Measurements from ENCODE around the gene METTL2B.

Gene METTL2B

DNA sequence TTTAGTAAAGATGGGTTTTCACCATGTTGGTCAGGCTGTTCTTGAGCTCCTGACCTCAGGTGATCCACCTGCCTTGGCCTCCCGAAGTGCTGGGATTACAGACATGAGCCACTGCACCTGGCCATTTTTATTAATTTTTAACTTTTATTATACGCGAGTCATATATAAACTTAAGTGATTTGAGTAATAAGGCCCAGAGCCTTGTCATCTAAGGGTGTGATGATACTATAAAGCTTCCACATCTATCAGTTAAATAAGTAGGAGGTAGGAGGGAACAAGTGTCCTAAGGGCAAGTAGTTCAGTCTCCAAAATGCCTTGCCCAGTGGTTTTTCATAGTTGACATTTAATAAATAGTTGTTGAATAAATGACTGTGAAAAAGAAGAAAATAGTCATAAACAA is 34.2 kb upstream of the METTL2B start:
- no peaks in the 10 kb centered on the region for H3K27me3 ChIP-seq
- TF ChIP-seq Cebpa-rat (IDR thresholded peaks at IDR 0.05): no peak

DNA sequence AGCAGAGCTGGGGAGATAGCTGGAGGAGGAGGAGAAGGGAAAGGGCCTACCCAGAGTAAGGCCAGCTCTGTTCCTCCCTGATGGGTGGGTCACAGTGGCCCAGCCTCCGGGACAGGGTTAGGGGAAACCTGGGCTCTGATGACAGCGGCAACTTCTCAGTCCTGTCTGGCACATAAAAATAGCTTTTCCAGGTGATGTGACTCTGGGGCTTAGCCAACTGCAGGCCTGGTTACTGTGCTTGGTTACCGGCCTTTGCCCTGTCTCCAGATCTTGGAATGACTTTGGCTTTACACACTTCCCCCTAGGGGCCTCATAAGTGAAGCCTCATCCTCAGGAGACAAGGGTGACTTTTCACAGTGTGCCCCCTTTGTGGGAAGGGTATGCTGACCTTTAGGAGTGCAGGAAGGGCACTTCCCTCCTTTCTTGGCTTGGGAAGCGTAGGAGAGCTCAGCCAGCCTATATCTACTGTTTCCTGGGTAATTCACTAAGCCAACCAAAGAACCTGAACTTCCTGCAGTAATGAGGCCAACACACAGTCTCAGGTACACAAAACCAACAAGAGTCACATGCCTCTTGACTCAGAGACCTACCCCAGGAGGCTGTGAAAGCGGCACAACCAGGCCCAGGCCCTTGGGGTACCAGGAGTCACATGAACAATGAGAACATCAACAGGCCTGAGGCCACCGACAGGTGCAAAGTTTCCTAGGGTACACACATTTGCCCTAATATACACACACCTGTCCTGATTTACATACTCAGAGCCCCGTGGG is 32.5 kb upstream of the METTL2B start:
- H3K36me3 ChIP-seq: no peaks in the 10 kb centered on the region
- no peak overlapping the region for H3K4me3 ChIP-seq
- no peaks in the 10 kb centered on the region for H3K27me3 ChIP-seq
- no peak for TF ChIP-seq Cebpa-rat (IDR thresholded peaks at IDR 0.05)
- peak overlapping the region in 2 of 11 experiments; percentile 8 to 35; a peak in 2 of 22 replicates for H3K4me2 ChIP-seq
- no peaks in the 10 kb centered on the region for H3K9me3 ChIP-seq (replicated peaks in 1 of 11)
- 0 out of 22 replicates have a peak overlapping the region, but pooled peaks of 1 of the 11 experiments have one; percentile 27 for H3K9ac ChIP-seq
- no peaks in the 10 kb centered on the region for H4K20me1 ChIP-seq
- peaks cover 0 to 15% (median 0%) of the 10 kb centered on the region in 10 experiments; a peak in 4 of 20 replicates for H3K4me1 ChIP-seq
- no peak overlapping the region for H3K27ac ChIP-seq

More for the DNA sequence above, 34.2 kb upstream of the METTL2B start:
- no peaks in the 10 kb centered on the region for H3K36me3 ChIP-seq
- no peak overlapping the region for H3K4me2 ChIP-seq
- no peak overlapping the region for H3K27ac ChIP-seq
- H4K20me1 ChIP-seq: no peaks in the 10 kb centered on the region
- H3K4me1 ChIP-seq: peaks cover 0 to 29% (median 3%) of the 10 kb centered on the region in 10 experiments; a peak in 6 of 20 replicates
- H3K4me3 ChIP-seq: no peak overlapping the region
- no peaks in the 10 kb centered on the region for H3K9me3 ChIP-seq (replicated peaks in 1 of 11)
- no peak overlapping the region for H3K9ac ChIP-seq

DNA sequence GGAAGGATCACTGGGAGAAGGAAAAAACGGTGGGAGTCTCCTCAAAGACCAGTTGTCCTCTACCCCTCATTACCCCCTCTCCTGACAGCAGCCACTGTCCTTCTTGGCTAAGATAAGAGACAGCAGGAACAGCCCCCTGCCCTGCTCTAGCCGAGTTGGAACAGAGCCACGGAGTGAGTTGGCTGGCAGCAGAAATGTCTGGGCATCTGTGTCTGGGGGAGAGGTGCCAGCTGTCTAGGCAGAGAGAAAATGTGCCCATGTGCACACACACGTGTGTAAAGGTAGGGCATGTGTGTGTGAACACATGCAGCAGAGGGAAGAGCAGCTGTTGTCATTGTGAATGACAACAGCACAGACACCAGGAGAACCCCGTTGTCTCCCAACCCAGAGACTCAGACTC is 30.2 kb upstream of the METTL2B start:
- Histone ChIP-seq H3K4me1 (peaks cover 12 to 31% (median 15%) of the 10 kb centered on the region in 10 experiments), H3K27ac (no peak overlapping the region), H3K4me2 (no peak overlapping the region), H4K20me1 (no peaks in the 10 kb centered on the region), H3K9ac (no peak overlapping the region), H3K4me3 (no peak overlapping the region), H3K27me3 (no peaks in the 10 kb centered on the region), H3K9me3 (replicated peaks in 1 of 11) (no peaks in the 10 kb centered on the region), H3K36me3 (no peaks in the 10 kb centered on the region)
- no peak for TF ChIP-seq Cebpa-rat (IDR thresholded peaks at IDR 0.05)

DNA sequence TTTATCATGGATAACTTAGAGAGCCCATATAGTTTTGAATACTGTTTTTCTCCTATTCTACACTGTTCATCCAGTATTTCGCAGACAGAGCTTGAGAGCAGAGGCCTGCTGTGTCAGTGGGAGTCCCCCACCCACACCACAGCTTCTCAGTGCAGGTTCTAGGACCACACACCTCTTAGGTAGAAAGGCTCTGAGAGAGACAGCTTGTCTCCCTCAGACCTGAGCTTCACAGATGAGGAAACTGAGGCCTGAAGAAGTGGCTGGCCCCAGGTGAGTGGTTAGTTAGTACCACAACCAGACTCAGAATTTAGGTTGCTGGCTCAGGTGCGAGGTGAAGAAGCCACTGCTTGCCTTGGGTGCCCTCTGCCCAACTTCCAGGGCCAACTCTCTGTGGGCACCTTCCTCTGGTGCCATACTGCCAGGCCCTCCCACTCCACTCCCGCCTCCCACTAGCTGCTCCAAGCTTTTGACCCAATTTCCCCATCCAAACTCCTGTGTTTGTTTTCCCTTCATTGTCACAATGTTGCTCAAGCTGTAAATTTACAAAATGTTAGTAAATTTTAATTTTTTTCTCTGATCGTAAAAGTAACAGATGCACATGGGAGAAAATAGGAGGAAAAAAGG is 28.5 kb upstream of the METTL2B start:
- Histone ChIP-seq H3K4me1 (peaks cover 12 to 42% (median 14%) of the 10 kb centered on the region in 10 experiments), H3K4me2 (no peak overlapping the region), H3K27ac (no peak overlapping the region), H3K4me3 (no peak overlapping the region), H3K9me3 (replicated peaks in 1 of 11) (no peaks in the 10 kb centered on the region), H3K27me3 (no peaks in the 10 kb centered on the region), H3K36me3 (no peaks in the 10 kb centered on the region), H4K20me1 (no peaks in the 10 kb centered on the region), H3K9ac (no peak overlapping the region)
- no peak for TF ChIP-seq Cebpa-rat (IDR thresholded peaks at IDR 0.05)

DNA sequence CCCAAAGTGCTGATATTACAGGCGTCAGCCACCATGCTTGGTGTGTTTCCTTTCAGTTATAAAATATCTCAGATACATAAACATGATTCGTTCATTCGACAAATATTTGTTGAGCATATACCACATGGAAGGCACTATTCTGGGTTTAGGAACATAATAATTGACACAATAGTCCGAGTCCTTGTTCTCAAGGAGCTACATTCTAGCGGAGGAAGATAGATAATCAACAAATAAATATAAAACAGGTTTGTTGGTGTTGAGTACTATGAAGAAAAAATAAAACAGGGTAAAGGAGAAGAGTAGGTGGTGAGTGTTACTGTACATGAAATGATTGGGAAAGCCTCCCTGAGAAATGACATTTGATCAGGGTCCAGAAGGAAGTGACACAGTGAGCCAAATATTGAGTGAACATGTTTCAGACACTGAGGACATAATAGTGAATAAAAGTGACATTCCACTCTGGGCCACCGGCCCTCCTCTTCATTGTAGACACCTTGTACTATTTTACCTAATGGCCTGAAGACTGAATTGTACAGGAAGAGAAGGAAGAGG is 27.7 kb upstream of the METTL2B start:
- no peak for TF ChIP-seq Cebpa-rat (IDR thresholded peaks at IDR 0.05)
- no peak overlapping the region for H3K9ac ChIP-seq
- peaks cover 12 to 39% (median 14%) of the 10 kb centered on the region in 10 experiments for H3K4me1 ChIP-seq
- H3K9me3 ChIP-seq (replicated peaks in 1 of 11): no peaks in the 10 kb centered on the region
- no peaks in the 10 kb centered on the region for H3K27me3 ChIP-seq
- H3K36me3 ChIP-seq: no peaks in the 10 kb centered on the region
- H3K4me2 ChIP-seq: no peak overlapping the region; a peak in 1 of 22 replicates
- no peak overlapping the region for H3K27ac ChIP-seq
- H4K20me1 ChIP-seq: no peaks in the 10 kb centered on the region
- no peak overlapping the region for H3K4me3 ChIP-seq

DNA sequence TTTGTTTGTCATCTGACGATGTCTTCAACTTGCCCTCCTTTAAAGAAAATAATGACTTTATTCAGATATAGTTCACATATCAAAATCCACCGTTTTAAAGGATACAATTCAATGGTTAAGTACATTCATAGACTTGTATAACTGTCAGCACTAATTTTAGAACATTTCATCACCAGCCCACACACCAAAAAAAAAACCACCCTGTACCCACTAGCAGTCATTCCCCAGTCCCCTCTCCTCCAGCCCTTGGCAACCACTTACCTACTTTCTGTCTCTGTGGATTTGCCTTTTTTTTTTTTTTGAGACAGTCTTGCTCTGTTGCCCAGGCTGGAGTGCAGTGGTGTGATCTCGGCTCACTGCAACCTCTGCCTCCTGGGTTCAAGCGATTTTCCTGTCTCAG is 26.1 kb upstream of the METTL2B start:
- Histone ChIP-seq H3K4me3 (no peak overlapping the region), H3K36me3 (no peaks in the 10 kb centered on the region), H3K9me3 (replicated peaks in 1 of 11) (no peaks in the 10 kb centered on the region), H4K20me1 (no peaks in the 10 kb centered on the region), H3K4me1 (peaks cover 18 to 53% (median 24%) of the 10 kb centered on the region in 10 experiments), H3K27me3 (no peaks in the 10 kb centered on the region), H3K4me2 (peak overlapping the region; percentile 24 to 62 (median 57)), H3K9ac (0 out of 22 replicates have a peak overlapping the region, but pooled peaks of 1 of the 11 experiments have one; percentile 27), H3K27ac (peak overlapping the region in 9 of 11 experiments; percentile 3 to 49 (median 35); a peak in 12 of 22 replicates)
- no peak for TF ChIP-seq Cebpa-rat (IDR thresholded peaks at IDR 0.05)

DNA sequence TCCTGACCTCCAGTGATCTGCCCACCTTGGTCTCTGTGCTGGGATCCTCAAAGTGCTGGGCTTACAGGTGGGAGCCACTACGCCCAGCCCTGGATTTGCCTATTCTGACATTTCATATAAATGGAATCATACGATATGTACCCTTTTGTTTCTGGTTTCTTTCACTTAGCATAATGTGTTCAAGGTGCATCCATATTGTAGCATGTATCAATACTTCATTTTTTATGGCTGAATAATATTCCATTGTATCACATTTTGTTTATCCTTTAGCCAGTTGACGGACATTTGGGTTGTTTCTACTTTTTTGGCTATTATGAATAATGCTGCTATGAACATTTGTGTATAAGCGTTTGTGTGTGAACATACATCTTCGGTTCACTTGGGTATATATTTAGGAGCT is 25.6 kb upstream of the METTL2B start:
- peak overlapping the region in 5 of 11 experiments; percentile 26 to 49 (median 35); a peak in 5 of 22 replicates for H3K27ac ChIP-seq
- no peaks in the 10 kb centered on the region for H3K27me3 ChIP-seq
- no peak for TF ChIP-seq Cebpa-rat (IDR thresholded peaks at IDR 0.05)
- H3K9ac ChIP-seq: no peak overlapping the region
- H3K4me1 ChIP-seq: peaks cover 19 to 53% (median 25%) of the 10 kb centered on the region in 10 experiments
- no peaks in the 10 kb centered on the region for H3K9me3 ChIP-seq (replicated peaks in 1 of 11)
- H3K4me3 ChIP-seq: no peak overlapping the region
- H3K4me2 ChIP-seq: peak overlapping the region; percentile 24 to 62 (median 57); a peak in 21 of 22 replicates
- H4K20me1 ChIP-seq: no peaks in the 10 kb centered on the region
- no peaks in the 10 kb centered on the region for H3K36me3 ChIP-seq

DNA sequence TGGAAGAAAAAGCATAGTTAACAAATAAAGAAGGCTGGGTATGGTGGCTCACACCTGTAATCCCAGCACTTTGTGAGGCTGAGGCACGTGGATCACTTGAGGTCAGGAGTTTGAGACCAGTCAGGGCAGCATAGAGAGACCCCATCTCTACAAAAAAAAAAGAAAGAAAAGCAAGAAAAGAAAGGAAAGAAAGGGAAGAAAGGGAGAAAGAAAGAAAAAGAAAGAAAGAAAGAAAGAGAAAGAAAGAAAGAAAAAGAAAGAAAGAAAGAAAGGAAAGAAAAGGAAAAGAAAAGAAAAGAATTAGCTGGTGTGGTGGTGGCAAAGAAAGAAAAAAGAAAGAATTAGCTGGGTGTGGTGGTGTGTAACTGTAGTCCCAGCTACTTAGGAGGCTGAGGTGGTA is 24.0 kb upstream of the METTL2B start:
- Histone ChIP-seq H3K4me1 (peaks cover 30 to 66% (median 36%) of the 10 kb centered on the region in 10 experiments), H3K9ac (no peak overlapping the region), H3K4me2 (no peak overlapping the region), H3K36me3 (peaks cover 2 to 9% (median 7%) of the 10 kb centered on the region in 11 experiments; a peak in 12 of 22 replicates), H3K9me3 (replicated peaks in 1 of 11) (no peaks in the 10 kb centered on the region), H4K20me1 (peaks cover 0 to 15% (median 8%) of the 10 kb centered on the region in 11 experiments; a peak in 12 of 22 replicates), H3K27ac (no peak overlapping the region), H3K27me3 (no peaks in the 10 kb centered on the region), H3K4me3 (no peak overlapping the region)
- TF ChIP-seq Cebpa-rat (IDR thresholded peaks at IDR 0.05): no peak

Measured in BLaER1 treated with 17β-estradiol and CSF1 and Interleukin-3, amounts not matched to agents 10 nM and 100 nM (cell line).